ENCODE data around the gene TDRD7.
A peak's percentile ranks its signal among the peaks of the same experiment; 100 is the strongest.

Gene TDRD7, protein sequence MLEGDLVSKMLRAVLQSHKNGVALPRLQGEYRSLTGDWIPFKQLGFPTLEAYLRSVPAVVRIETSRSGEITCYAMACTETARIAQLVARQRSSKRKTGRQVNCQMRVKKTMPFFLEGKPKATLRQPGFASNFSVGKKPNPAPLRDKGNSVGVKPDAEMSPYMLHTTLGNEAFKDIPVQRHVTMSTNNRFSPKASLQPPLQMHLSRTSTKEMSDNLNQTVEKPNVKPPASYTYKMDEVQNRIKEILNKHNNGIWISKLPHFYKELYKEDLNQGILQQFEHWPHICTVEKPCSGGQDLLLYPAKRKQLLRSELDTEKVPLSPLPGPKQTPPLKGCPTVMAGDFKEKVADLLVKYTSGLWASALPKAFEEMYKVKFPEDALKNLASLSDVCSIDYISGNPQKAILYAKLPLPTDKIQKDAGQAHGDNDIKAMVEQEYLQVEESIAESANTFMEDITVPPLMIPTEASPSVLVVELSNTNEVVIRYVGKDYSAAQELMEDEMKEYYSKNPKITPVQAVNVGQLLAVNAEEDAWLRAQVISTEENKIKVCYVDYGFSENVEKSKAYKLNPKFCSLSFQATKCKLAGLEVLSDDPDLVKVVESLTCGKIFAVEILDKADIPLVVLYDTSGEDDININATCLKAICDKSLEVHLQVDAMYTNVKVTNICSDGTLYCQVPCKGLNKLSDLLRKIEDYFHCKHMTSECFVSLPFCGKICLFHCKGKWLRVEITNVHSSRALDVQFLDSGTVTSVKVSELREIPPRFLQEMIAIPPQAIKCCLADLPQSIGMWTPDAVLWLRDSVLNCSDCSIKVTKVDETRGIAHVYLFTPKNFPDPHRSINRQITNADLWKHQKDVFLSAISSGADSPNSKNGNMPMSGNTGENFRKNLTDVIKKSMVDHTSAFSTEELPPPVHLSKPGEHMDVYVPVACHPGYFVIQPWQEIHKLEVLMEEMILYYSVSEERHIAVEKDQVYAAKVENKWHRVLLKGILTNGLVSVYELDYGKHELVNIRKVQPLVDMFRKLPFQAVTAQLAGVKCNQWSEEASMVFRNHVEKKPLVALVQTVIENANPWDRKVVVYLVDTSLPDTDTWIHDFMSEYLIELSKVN

DNA sequence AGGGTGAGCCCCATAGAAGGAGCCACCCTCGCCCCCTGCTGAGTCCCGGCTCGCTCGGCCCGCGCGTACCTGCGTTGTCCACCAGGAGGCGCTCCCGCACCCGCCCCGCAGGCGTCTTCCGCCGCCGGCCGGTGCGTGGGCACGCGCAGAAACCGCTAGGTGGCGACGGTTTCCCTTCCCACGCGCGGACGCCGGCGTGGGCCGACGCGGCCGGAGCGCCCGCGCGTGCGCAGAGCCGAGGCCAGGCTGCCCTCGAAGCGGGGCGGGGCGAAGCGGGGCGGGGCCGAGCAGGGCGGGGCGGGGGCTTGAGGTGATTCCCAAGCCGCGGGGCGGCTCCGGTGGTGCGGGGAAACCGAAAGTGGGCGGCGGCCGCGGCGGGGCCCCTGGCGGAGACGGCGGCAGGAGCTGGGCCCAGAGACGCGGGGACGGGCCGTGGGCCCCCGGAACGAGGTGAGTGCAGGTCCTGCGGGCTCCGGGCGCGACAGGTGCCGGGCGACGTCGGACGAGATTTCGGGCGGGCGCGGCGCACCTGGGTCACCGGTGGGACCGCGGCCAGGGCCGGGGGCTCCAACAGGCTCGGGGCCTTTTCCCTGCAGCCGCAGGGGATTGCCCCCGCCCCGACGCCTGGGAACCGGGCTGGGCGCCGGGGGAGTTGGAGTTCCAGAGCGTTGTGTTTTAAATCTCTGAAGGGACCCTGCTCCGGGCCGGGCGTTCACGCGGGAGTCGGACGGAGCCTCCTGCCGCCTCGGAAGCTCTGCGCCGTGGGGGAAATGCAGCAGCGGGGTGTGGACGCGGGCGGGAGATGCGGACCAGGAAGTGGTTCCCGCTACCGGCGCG is at the start of gene TDRD7:
TSS of gene TDRD7 (plus strand) at position 308 of the 837 bp plus-strand sequence. CDS start 16,370 bp downstream, outside the sequence.
- Histone ChIP-seq H3K36me3 (ENCODE audit: control insufficient read depth in 5 of 5, insufficient read depth in 5 of 5, low read length in 5 of 5) (no peaks in the 10 kb centered on the region), H3K4me3 (ENCODE audit: low read depth in 1 of 5, low read length in 5 of 5) (peak within 1 kb of the TSS; percentile 76 to 86 (median 82)), H3K9ac (ENCODE audit: low read length in 5 of 5) (peak within 1 kb of the TSS; percentile 69 to 88 (median 79)), H3K9me3 (ENCODE audit: control insufficient read depth in 5 of 5, low read length in 5 of 5) (no peaks in the 10 kb centered on the region), H3K27ac (ENCODE audit: low read depth, low read length) (peak within 1 kb of the TSS; percentile 65), H3K4me1 (ENCODE audit: control insufficient read depth in 5 of 5, insufficient read depth in 5 of 5, low read length in 5 of 5) (peaks cover 7 to 20% (median 18%) of the 10 kb centered on the region in 5 donors), H3K27me3 (ENCODE audit: control insufficient read depth in 5 of 5, insufficient read depth in 4 of 5, low read length in 5 of 5) (peaks cover 0 to 7% (median 0%) of the 10 kb centered on the region in 5 donors)

DNA sequence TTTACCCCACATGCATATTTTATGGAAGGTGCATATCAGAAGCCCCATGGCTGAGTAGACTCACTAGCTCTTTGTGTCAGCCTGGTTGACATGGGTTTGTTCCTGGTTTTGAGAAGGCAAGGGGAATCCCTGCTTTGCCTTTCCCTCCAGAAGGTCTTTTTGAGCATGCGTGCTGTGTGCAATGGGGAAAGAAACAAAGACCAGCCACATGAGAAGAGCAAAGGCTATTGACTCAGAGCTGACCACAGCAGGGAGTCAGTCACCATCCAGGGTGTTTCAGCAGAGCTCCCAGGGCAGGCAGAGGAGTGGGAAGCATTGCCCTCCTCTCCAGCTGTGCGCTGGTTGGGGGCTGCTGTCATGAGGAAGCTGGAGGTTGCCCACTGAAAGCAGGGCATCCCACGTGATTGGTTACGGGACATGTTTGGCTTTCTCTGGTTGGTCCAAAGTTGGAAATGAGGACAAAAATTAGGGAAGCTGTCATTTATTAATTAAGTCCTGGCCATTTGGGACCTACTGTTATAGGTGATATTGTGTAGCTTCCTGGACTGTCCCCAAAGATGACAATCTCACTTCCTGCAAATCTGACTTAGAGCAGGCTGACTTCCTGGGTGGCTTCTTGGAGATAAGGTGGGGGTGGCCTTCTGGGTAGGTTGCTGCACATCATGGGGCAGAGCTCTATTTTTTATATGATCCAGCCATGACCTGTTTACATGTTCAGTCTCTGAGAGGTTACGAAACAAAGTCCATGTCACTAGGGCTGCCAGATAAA is 48.9 kb upstream of the TDRD7 start:
- Histone ChIP-seq H3K4me3 (ENCODE audit: low read depth in 1 of 5, low read length in 5 of 5) (no peak overlapping the region), H3K27me3 (ENCODE audit: control insufficient read depth in 5 of 5, insufficient read depth in 4 of 5, low read length in 5 of 5) (no peaks in the 10 kb centered on the region), H3K27ac (ENCODE audit: low read depth, low read length) (no peak overlapping the region), H3K36me3 (ENCODE audit: control insufficient read depth in 5 of 5, insufficient read depth in 5 of 5, low read length in 5 of 5) (peaks cover 0 to 65% (median 39%) of the 10 kb centered on the region in 5 donors), H3K9ac (ENCODE audit: low read length in 5 of 5) (no peak overlapping the region), H3K4me1 (ENCODE audit: control insufficient read depth in 5 of 5, insufficient read depth in 5 of 5, low read length in 5 of 5) (no peaks in the 10 kb centered on the region), H3K9me3 (ENCODE audit: control insufficient read depth in 5 of 5, low read length in 5 of 5) (peaks cover 0 to 3% (median 0%) of the 10 kb centered on the region in 5 donors)

DNA sequence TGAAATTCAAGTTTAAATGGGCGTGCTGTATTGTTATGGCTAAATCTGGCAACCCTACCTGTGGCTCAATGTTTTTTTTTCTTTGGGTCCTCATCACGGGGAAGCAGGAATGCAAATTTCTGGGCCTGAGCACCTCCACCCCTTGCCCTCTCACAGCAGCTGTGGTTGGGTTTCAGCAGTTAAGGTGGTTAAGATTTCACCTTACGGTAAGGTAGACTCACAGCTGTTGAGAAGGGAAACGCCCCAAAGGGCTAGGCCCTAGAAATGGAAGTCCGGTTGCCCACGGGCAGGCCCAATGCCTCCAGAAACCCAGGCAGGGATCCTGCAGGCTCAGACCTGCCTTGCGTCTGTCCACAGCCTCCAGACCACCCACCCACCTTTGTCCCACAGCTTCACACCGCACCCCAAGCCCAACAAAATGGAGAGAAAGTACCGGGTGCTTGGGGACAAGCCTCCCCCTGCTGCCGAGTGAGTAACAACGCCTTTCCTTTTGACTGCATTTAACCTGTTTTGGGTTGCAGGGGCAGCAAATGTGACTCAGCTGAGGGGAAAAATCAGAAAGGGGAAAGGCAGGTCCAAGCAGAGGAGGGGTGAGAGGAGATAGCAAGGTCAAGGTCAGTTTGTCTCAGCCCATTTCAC is 48.1 kb upstream of the TDRD7 start:
- Histone ChIP-seq H3K4me3 (ENCODE audit: low read depth in 1 of 5, low read length in 5 of 5) (no peak overlapping the region), H3K9me3 (ENCODE audit: control insufficient read depth in 5 of 5, low read length in 5 of 5) (peaks cover 0 to 7% (median 0%) of the 10 kb centered on the region in 5 donors), H3K4me1 (ENCODE audit: control insufficient read depth in 5 of 5, insufficient read depth in 5 of 5, low read length in 5 of 5) (no peaks in the 10 kb centered on the region), H3K36me3 (ENCODE audit: control insufficient read depth in 5 of 5, insufficient read depth in 5 of 5, low read length in 5 of 5) (peaks cover 3 to 65% (median 39%) of the 10 kb centered on the region in 5 donors), H3K27ac (ENCODE audit: low read depth, low read length) (no peak overlapping the region), H3K27me3 (ENCODE audit: control insufficient read depth in 5 of 5, insufficient read depth in 4 of 5, low read length in 5 of 5) (no peaks in the 10 kb centered on the region), H3K9ac (ENCODE audit: low read length in 5 of 5) (no peak overlapping the region)

DNA sequence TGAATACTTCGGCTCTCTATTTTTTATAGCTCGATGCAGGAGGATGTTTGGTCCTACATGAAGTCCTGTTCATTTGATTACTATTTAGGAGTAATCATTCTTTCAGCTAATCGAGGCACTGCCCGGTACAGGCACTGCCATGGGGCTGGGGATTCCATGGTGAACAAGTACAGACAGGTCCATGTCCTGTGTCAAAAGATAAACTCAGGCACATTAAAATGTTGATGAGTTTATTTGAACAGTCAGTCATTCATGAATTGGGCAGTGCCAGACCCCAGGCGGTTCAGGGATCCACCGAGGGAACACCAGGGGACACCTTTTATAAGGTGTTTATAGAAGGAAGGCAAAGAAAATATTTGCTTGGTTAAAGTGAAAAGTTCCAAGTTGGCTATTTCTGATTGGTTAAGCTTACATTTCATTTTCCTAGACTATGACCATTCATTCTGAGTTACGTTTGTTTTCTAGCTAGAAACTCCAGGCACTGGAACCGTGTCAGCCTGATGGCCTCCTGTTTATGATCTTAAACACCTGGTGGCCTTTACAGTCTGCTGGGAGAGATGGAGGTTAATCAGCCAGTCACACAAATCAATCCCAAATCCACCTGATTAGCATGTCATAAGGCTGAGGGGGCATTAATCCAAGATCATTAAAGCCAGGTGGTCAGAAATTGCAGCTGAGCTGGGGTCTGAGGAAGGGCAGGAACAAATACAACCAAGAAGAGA is 47.0 kb upstream of the TDRD7 start:
- Histone ChIP-seq H3K4me1 (ENCODE audit: control insufficient read depth in 5 of 5, insufficient read depth in 5 of 5, low read length in 5 of 5) (no peaks in the 10 kb centered on the region), H3K4me3 (ENCODE audit: low read depth in 1 of 5, low read length in 5 of 5) (no peak overlapping the region), H3K36me3 (ENCODE audit: control insufficient read depth in 5 of 5, insufficient read depth in 5 of 5, low read length in 5 of 5) (peaks cover 3 to 58% (median 30%) of the 10 kb centered on the region in 5 donors), H3K9ac (ENCODE audit: low read length in 5 of 5) (no peak overlapping the region), H3K9me3 (ENCODE audit: control insufficient read depth in 5 of 5, low read length in 5 of 5) (peaks cover 0 to 11% (median 3%) of the 10 kb centered on the region in 5 donors), H3K27me3 (ENCODE audit: control insufficient read depth in 5 of 5, insufficient read depth in 4 of 5, low read length in 5 of 5) (no peaks in the 10 kb centered on the region), H3K27ac (ENCODE audit: low read depth, low read length) (no peak overlapping the region)

DNA sequence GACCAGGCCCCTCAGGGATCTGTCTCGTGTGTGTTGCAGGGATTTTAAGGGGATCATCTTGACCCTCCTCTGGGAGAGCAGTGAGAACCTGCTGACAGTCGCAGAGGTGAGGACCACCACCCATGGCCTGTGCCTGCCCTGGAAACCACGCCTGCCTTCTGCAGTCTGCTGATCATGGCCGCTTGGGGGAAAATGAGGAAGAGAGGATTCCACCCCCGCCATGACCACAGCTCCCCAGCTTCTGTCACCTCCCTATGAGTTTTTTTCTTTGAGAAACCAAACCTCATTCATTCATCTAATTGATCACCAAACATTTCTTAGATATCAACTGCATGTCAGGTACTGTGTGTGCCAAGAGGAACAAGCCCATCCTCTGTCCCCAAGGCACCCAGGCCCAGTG is 46.3 kb upstream of the TDRD7 start:
- no peaks in the 10 kb centered on the region for H3K27me3 ChIP-seq (ENCODE audit: control insufficient read depth in 5 of 5, insufficient read depth in 4 of 5, low read length in 5 of 5)
- H3K4me1 ChIP-seq (ENCODE audit: control insufficient read depth in 5 of 5, insufficient read depth in 5 of 5, low read length in 5 of 5) = no peaks in the 10 kb centered on the region
- peaks cover 0 to 11% (median 3%) of the 10 kb centered on the region in 5 donors for H3K9me3 ChIP-seq (ENCODE audit: control insufficient read depth in 5 of 5, low read length in 5 of 5)
- no peak overlapping the region for H3K27ac ChIP-seq (ENCODE audit: low read depth, low read length)
- H3K36me3 ChIP-seq (ENCODE audit: control insufficient read depth in 5 of 5, insufficient read depth in 5 of 5, low read length in 5 of 5) = peaks cover 3 to 58% (median 34%) of the 10 kb centered on the region in 5 donors
- no peak overlapping the region for H3K9ac ChIP-seq (ENCODE audit: low read length in 5 of 5)
- no peak overlapping the region for H3K4me3 ChIP-seq (ENCODE audit: low read depth in 1 of 5, low read length in 5 of 5)

DNA sequence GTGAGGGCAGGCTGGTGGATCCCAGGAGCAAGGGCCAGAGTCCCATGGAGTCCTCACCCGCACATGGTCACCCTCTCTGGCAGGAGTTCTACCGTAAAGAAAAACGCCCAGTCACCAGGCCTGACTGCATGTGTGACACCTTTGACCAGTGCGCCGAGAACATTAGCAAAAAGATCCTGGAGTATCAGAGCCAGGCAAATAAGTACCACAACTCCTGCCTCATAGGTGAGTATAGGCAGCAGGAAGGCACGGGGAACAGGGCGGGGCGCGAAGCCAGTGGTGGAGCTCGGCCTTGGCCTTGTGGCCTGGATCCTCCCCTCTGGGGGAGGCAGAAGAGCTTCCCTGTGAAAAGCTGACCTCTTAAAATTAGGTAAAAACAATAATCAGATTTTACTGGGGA is 45.4 kb upstream of the TDRD7 start:
- Histone ChIP-seq H3K27ac (ENCODE audit: low read depth, low read length) (no peak overlapping the region), H3K9ac (ENCODE audit: low read length in 5 of 5) (no peak overlapping the region), H3K4me1 (ENCODE audit: control insufficient read depth in 5 of 5, insufficient read depth in 5 of 5, low read length in 5 of 5) (no peaks in the 10 kb centered on the region), H3K36me3 (ENCODE audit: control insufficient read depth in 5 of 5, insufficient read depth in 5 of 5, low read length in 5 of 5) (peaks cover 3 to 58% (median 37%) of the 10 kb centered on the region in 5 donors), H3K9me3 (ENCODE audit: control insufficient read depth in 5 of 5, low read length in 5 of 5) (peaks cover 0 to 11% (median 3%) of the 10 kb centered on the region in 5 donors), H3K4me3 (ENCODE audit: low read depth in 1 of 5, low read length in 5 of 5) (no peak overlapping the region), H3K27me3 (ENCODE audit: control insufficient read depth in 5 of 5, insufficient read depth in 4 of 5, low read length in 5 of 5) (no peaks in the 10 kb centered on the region)

DNA sequence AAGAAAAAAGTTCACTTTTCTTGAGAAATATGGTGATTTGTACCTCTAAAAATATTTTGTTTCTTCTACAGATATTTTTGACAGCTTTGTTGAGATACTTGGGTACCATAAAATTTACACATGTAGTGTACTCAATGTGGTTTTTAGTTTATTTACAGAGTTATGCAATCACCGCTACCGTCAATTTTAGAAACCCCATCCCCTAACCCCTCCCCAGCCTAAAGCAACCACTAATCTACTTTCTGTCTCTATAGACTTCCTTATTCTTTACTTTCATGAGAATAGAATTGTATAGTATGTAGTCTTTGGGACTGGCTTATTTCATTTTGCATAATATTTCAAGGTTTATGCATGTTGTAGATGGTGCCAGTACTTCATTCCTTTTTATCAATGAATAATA is 45.0 kb upstream of the TDRD7 start:
- Histone ChIP-seq H3K27me3 (ENCODE audit: control insufficient read depth in 5 of 5, insufficient read depth in 4 of 5, low read length in 5 of 5) (no peaks in the 10 kb centered on the region), H3K9me3 (ENCODE audit: control insufficient read depth in 5 of 5, low read length in 5 of 5) (peaks cover 0 to 11% (median 3%) of the 10 kb centered on the region in 5 donors), H3K27ac (ENCODE audit: low read depth, low read length) (no peak overlapping the region), H3K4me3 (ENCODE audit: low read depth in 1 of 5, low read length in 5 of 5) (no peak overlapping the region), H3K36me3 (ENCODE audit: control insufficient read depth in 5 of 5, insufficient read depth in 5 of 5, low read length in 5 of 5) (peaks cover 3 to 55% (median 35%) of the 10 kb centered on the region in 5 donors), H3K9ac (ENCODE audit: low read length in 5 of 5) (no peak overlapping the region), H3K4me1 (ENCODE audit: control insufficient read depth in 5 of 5, insufficient read depth in 5 of 5, low read length in 5 of 5) (no peaks in the 10 kb centered on the region)

DNA sequence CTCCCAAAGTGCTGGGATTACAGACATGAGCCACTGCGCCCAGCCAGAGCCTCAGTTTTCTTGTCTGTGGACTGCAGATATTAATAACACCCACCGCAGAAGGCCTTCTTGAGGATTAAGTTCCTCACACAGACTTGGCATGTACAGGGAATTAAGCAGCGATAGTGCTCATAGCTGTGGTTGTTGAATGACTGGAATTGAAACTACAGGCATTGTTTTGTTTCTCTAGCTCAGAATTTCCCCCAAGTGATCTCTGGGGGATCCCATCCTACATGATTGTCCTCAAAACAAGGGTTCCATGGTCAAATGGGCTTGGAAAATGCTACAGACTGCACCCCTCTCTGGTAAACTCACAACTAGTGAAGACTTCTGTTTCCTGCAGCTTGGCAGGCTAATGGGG is 44.2 kb upstream of the TDRD7 start:
- Histone ChIP-seq H3K27ac (ENCODE audit: low read depth, low read length) (no peak overlapping the region), H3K27me3 (ENCODE audit: control insufficient read depth in 5 of 5, insufficient read depth in 4 of 5, low read length in 5 of 5) (no peaks in the 10 kb centered on the region), H3K9me3 (ENCODE audit: control insufficient read depth in 5 of 5, low read length in 5 of 5) (peaks cover 0 to 11% (median 3%) of the 10 kb centered on the region in 5 donors), H3K4me1 (ENCODE audit: control insufficient read depth in 5 of 5, insufficient read depth in 5 of 5, low read length in 5 of 5) (no peaks in the 10 kb centered on the region), H3K36me3 (ENCODE audit: control insufficient read depth in 5 of 5, insufficient read depth in 5 of 5, low read length in 5 of 5) (peaks cover 3 to 53% (median 34%) of the 10 kb centered on the region in 5 donors), H3K9ac (ENCODE audit: low read length in 5 of 5) (no peak overlapping the region), H3K4me3 (ENCODE audit: low read depth in 1 of 5, low read length in 5 of 5) (no peak overlapping the region)
